Heart right ventricle (tissue), 16 donors: ENCODE data around the gene INHA. TPM values are rescaled to one million over a fixed set of nuclear protein-coding genes. Genes with fewer than 3 reads are reported as not detected.

Experiments used
- ATAC-seq, 8 donors: fragments of 200-7000 bp; cut with Tn5 transposase; one replicate each; pipeline ENCODE4 v1.9.1; 2020; ENCODE audit warnings: mild to moderate bottlenecking in 8 of 8, moderate library complexity in 8 of 8, moderate number of reproducible peaks in 1 of 8
- DNase-seq, 2 donors: peaks; one replicate each; pipeline ENCODE4 v3.0.0-alpha.2; 2020
- H3K27ac ChIP-seq, 10 donors: fragments of 200-600 bp; sonication (generic) in 2 of 10; one replicate each; pipeline versions ENCODE4 v1.5.0 to v1.8.0; 2020 to 2022; ENCODE audit warnings: mild to moderate bottlenecking in 3 of 10
- H3K27me3 ChIP-seq, 7 donors: fragments of 200-600 bp; one replicate each; pipeline ENCODE4 v1.8.0; 2021 to 2022; ENCODE audit warnings: mild to moderate bottlenecking in 2 of 7
- H3K36me3 ChIP-seq, 9 donors: fragments of 200-600 bp; sonication (generic) in 1 of 9; one replicate each; pipeline versions ENCODE4 v1.5.0 to v1.8.0; 2020 to 2022; ENCODE audit warnings: mild to moderate bottlenecking in 2 of 9
- H3K4me1 ChIP-seq, 9 donors: fragments of 200-600 bp; sonication (generic) in 1 of 9; one replicate each; pipeline versions ENCODE4 v1.5.0 to v1.8.0; 2020 to 2022; ENCODE audit warnings: mild to moderate bottlenecking in 4 of 9
- H3K4me3 ChIP-seq, 10 donors: fragments of 200-600 bp; sonication (generic) in 2 of 10; one replicate each; pipeline versions ENCODE4 v1.5.0 to v1.8.0; 2020 to 2022; ENCODE audit warnings: mild to moderate bottlenecking in 7 of 10, moderate library complexity in 2 of 10
- H3K9me3 ChIP-seq, 11 donors: fragments of 200-600 bp in 10 of 11; sonication (generic) in 2 of 11; one replicate each; pipeline versions ENCODE4 v1.5.0 to v1.8.0; 2013 to 2022; ENCODE audit warnings: mild to moderate bottlenecking in 2 of 11, control low read depth in 1 of 11, moderate library complexity in 1 of 11
- CTCF ChIP-seq, 9 donors: fragments of 200-600 bp; sonication (generic) in 2 of 9; IDR thresholded peaks; one replicate each; pipeline versions ENCODE4 v1.5.0 to v1.8.0; 2021 to 2022; ENCODE audit warnings: antibody characterized with exemption in 9 of 9, mild to moderate bottlenecking in 5 of 9, moderate library complexity in 1 of 9
- WGBS, 2 donors: extraction: QIAGEN DNeasy Blood & Tissue Kit; methylation state at CpG; one replicate each; pipeline ENCODE4 v1.1.7; 2013; ENCODE audit warnings: inconsistent platforms in 1 of 2; 5-methylcytosine and 5-hydroxymethylcytosine counted together
- intact Hi-C, 10 donors: fragments of 100-400 bp; cut with DNase I; formaldehyde crosslinking; loops; one replicate each; pipeline versions ENCODE4 v1.11.1 to v1.14.2; 2022
- long read RNA-seq, 3 donors: library from polyadenylated mRNA; unstranded; transcript quantifications; one replicate each; pipeline ENCODE4 v2.0.0, GENCODE V29; 2020 to 2021
- polyA plus RNA-seq, 2 donors: library from polyadenylated mRNA; stranded (reverse); fragments of 200-250 nt; gene quantifications; one replicate each; pipeline ENCODE4 v1.2.3, GENCODE V29; 2013
- total RNA-seq, 10 donors: library from RNA; stranded (reverse); fragmentation: NEBNext Ultra II Directional in 3 of 10; extraction: Animal tissue kit (Norgen Biotek cat#: 25700) in 3 of 10; gene quantifications; one replicate each; pipeline versions ENCODE4 v1.2.1 to v1.2.4, GENCODE V29; 2021 to 2023
- donor health status: Arrhythmogenic right ventricular cardiomyopathy.
- donor health status: ischemic (EF 13 %, LVEDD 7.1; RV severe dilation, severe dysfunction).
- donor health status: healthy with polysubstance abuse.
- donor health status: DM: no; HTN: yes; CAD: no.
- donor health status: DM: no; HTN: no; CAD: no.
- donor health status: ischemic (EF 25% LVEDD 6.9; RV normal size, moderate dysfunction).
- donor health status: ischemic (EF 25% LVEDD 5.7; RV mildly dilated, moderate dysfunction).
- donor health status: healthy.
- donor health status: DM: yes; HTN: yes; CAD: no.
- donor health status: Ischemic cardiomyopathy.
- donor health status: ischemic (EF 35%, LVEDD 5.7; RV mildly dilated, moderate dysfunction).
- donor health status: nonischemic (EF 11% LVEDD 7.7; RV severe dilation, severe dysfunction).
- donor health status: DM: yes; HTN: yes; CAD: no.
- donor health status: PGD.
- donor health status: ischemic (EF 29% LVEDD 5.4; RV normal size, mild dysfunction).
- donor health status: nonischemic (EF 23%, LVEDD 6.1; RV moderate dilation, normal function).

The INHA gene, protein sequence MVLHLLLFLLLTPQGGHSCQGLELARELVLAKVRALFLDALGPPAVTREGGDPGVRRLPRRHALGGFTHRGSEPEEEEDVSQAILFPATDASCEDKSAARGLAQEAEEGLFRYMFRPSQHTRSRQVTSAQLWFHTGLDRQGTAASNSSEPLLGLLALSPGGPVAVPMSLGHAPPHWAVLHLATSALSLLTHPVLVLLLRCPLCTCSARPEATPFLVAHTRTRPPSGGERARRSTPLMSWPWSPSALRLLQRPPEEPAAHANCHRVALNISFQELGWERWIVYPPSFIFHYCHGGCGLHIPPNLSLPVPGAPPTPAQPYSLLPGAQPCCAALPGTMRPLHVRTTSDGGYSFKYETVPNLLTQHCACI
- total RNA-seq (1 to 10 TPM; 1.1 to 4.2 (median 2.5) TPM), polyA plus RNA-seq (10 to 100 TPM in 1 of 2 donors, 1 to 10 TPM in 1; 4.0 to 22.1 TPM)
- long read RNA-seq, donor 1, partial matches to known transcripts = 0 of 2 reads
- long read RNA-seq, donor 1, other reads (novel, unspliced or antisense) = 0 of 2 reads
- long read RNA-seq, donor 2, partial matches to known transcripts = 0 of 2 reads
- long read RNA-seq, donor 2, other reads (novel, unspliced or antisense) = 1 of 2 reads
- long read RNA-seq, donor 3, partial matches to known transcripts = 0 of 3 reads
- long read RNA-seq, donor 3, other reads (novel, unspliced or antisense) = 0 of 3 reads

DNA sequence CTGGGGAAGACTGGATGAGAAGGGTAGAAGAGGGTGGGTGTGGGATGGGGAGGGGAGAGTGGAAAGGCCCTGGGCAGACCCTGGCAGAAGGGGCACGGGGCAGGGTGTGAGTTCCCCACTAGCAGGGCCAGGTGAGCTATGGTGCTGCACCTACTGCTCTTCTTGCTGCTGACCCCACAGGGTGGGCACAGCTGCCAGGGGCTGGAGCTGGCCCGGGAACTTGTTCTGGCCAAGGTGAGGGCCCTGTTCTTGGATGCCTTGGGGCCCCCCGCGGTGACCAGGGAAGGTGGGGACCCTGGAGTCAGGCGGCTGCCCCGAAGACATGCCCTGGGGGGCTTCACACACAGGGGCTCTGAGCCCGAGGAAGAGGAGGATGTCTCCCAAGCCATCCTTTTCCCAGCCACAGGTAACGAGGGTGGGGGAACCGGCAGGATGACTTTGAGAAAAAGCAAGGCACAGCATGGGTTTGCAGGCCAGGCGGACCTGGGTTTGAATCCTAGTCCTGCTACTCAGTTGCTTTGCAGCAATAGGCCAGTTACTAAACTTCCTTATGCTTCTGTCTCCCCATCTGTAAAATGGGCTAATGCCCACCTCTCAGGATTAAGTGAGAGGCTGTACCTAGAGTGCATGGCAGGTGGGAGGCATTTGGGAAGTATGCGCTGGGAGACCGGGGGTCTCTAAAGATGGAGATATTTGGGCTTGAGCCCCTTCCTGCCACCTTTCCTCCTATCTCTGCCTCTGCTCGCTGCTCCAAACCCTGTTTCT, at the start of gene INHA:
TSS of gene INHA (plus strand) at position 74 of the 765 bp plus-strand sequence. CDS start at position 139, 65 bp downstream.
- Histone ChIP-seq H3K4me1 (peaks cover 2 to 49% (median 13%) of the 10 kb centered on the region in 9 donors), H3K27me3 (peaks cover 0 to 46% (median 0%) of the 10 kb centered on the region in 7 donors), H3K36me3 (peaks cover 0 to 16% (median 0%) of the 10 kb centered on the region in 9 donors), H3K4me3 (peak within 1 kb of the TSS in 9 of 10 donors; percentile 64 to 95 (median 70)), H3K27ac (peak within 1 kb of the TSS; percentile 65 to 95 (median 88)), H3K9me3 (no peaks in the 10 kb centered on the region)
- intact Hi-C loops = loop anchor here in 2 of 10 donors (5.0 kb wide), 3 partner anchors 50 to 70 kb away; partner anchors contain the start of gene SLC4A3 (in 1 of the 2)
- ATAC-seq (peak in 2 of 8 donors; percentile 2 to 3), DNase-seq (peak in 1 of 2 donors; percentile 13)
- TF ChIP-seq CTCF (IDR thresholded peaks at IDR 0.05) = no peak
- 82 to 86% methylated on average over 13 of the region's 13 CpGs for WGBS, 2 donors

- 37 to 40% methylated on average over 24 of the region's 24 CpGs for WGBS, 2 donors
- peak overlapping the region in 3 of 10 donors; percentile 65 to 81 (median 77) for H3K27ac ChIP-seq
- intact Hi-C loops = loop anchor here in 1 of 10 donors (5.0 kb wide), 1 partner anchor 46 kb away; no protein-coding TSS in a partner anchor
- no peaks in the 10 kb centered on the region for H3K36me3 ChIP-seq
- peaks cover 5 to 96% (median 59%) of the 10 kb centered on the region in 7 donors for H3K27me3 ChIP-seq
- no peak for ATAC-seq
- H3K9me3 ChIP-seq = no peaks in the 10 kb centered on the region
- H3K4me3 ChIP-seq = peak overlapping the region in 9 of 10 donors; percentile 7 to 42 (median 27)
- DNase-seq = no peak
- no peak for TF ChIP-seq CTCF (IDR thresholded peaks at IDR 0.05)
- H3K4me1 ChIP-seq = peaks cover 15 to 70% (median 33%) of the 10 kb centered on the region in 9 donors
Measured at GRCh38 chr2:219523031-219523671, 49.0 kb upstream of the INHA start.

DNA sequence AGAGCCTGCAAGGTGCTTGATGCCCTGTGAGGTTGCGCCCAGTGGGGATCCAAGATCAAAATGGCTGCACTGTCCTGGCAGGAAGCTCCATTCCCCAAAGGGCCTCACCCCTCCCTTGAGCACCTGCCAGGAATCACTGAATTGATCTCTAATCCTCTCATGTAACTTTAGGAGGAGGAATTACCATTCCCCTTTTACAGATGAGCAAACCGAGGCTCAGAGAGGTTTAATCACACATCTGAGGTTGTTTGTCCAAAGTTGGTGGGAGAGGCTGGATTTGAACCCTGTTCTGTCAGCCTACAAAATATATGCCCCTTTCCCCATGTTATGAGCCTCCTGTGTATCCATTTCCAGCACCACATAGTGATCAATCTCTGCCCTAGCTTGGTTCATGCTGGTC, 47.3 kb upstream of the INHA start:
- H3K27me3 ChIP-seq = peaks cover 5 to 99% (median 73%) of the 10 kb centered on the region in 7 donors

More for the DNA sequence above, 47.3 kb upstream of the INHA start:
- ATAC-seq = no peak
- Histone ChIP-seq H3K4me1 (peaks cover 17 to 68% (median 35%) of the 10 kb centered on the region in 9 donors), H3K36me3 (no peaks in the 10 kb centered on the region), H3K9me3 (no peaks in the 10 kb centered on the region), H3K4me3 (no peak overlapping the region), H3K27ac (no peak overlapping the region)
- intact Hi-C loops = loop anchor here in 7 of 10 donors (5.0 kb wide), 3 partner anchors 33 to 123 kb away; no protein-coding TSS in a partner anchor
- no peak for TF ChIP-seq CTCF (IDR thresholded peaks at IDR 0.05)
- 94 to 95% methylated on average over 2 of the region's 2 CpGs for WGBS, 2 donors
- no peak for DNase-seq
